HepG2 (cell line): ENCODE data around the gene TTC22. TPM values are rescaled to one million over a fixed set of nuclear protein-coding genes. Genes with fewer than 3 reads are reported as not detected.

ENCODE experiments used
- ATAC-seq: fragments of 200-7000 bp; cut with Tn5 transposase; 3 replicates; pipeline ENCODE4 v1.9.1; 2020; ENCODE audit warnings: mild to moderate bottlenecking, moderate library complexity
- BruUV-seq: library from RNA; stranded (reverse); fragments of 400-500 nt; replicated peaks from 2 replicates; lab custom pipeline; 2021; lab: Mats Ljungman, UMichigan
- CTCF ChIA-PET: fragments of 300-600 bp; formaldehyde crosslinking; extraction: SDS; loops from one replicate; lab custom pipeline; 2021; ENCODE audit warnings: low total read pairs, inconsistent platforms, low intra/inter-chr PET ratio; lab: Yijun Ruan, JAX
- POLR2A ChIA-PET: fragments of 350-600 bp; sonication (Branson Sonifier 250); formaldehyde crosslinking; loops from one replicate; lab custom pipeline; 2020; ENCODE audit warnings: antibody characterized with exemption, inconsistent platforms; lab: Yijun Ruan, JAX
- DNase-seq: peaks from one replicate; pipeline ENCODE4 v3.0.0-alpha.2; 2015; ENCODE audit warnings: low spot score
- FAIRE-seq: peaks from 3 replicates; lab custom pipeline; 2011; peaks lifted over from hg19 to GRCh38; lab: Jason Lieb, UNC
- H2AFZ ChIP-seq: one replicate; pipeline ENCODE4 v1.6.1; 2011; ENCODE audit warnings: low read length, inconsistent platforms
- H3K27ac ChIP-seq: fragments of 300-600 bp; 3 replicates; pipeline ENCODE4 v1.8.0; 2011; ENCODE audit warnings: mixed run types, mild to moderate bottlenecking, mixed read lengths, low read length, inconsistent platforms; ENCODE audit not compliant: insufficient read depth; ENCODE audit errors: extremely low read length
- H3K27me3 ChIP-seq, 2 experiments: fragments of 200-600 bp in 1 of 2; 2 replicates in 1 of 2; 3 replicates in 1 of 2; pipeline versions ENCODE4 v1.6.0 to v1.8.0; 2011; ENCODE audit warnings: low read length in 2 of 2, mild to moderate bottlenecking in 2 of 2, moderate library complexity in 2 of 2, inconsistent platforms in 1 of 2; ENCODE audit not compliant: insufficient read depth in 2 of 2, control insufficient read depth in 1 of 2
- H3K36me3 ChIP-seq, 2 experiments: fragments of 200-600 bp in 1 of 2; replicated peaks in 1 of 2; 2 replicates in 1 of 2; 3 replicates in 1 of 2; pipeline versions ENCODE4 v1.5.1 to v1.8.0; 2011; ENCODE audit warnings: low read length in 2 of 2, inconsistent platforms in 1 of 2; ENCODE audit not compliant: insufficient read depth in 2 of 2, control insufficient read depth in 1 of 2
- H3K4me1 ChIP-seq: 2 replicates; pipeline ENCODE4 v1.5.1; 2012; ENCODE audit warnings: low read length, inconsistent platforms; ENCODE audit not compliant: insufficient read depth
- H3K4me2 ChIP-seq: 2 replicates; pipeline ENCODE4 v1.6.0; 2011; ENCODE audit warnings: low read depth, low read length, inconsistent platforms
- H3K4me3 ChIP-seq, 3 experiments: fragments of 200-600 bp in 1 of 3; sonication (generic), shearing (Covaris generic) in 1 of 3; replicated peaks in 1 of 3; 2 replicates each; pipeline ENCODE4 v1.5.1; 2011 to 2016; ENCODE audit warnings: low read length in 3 of 3, inconsistent platforms in 2 of 3, low read depth in 2 of 3, mild to moderate bottlenecking in 2 of 3, control low read depth in 1 of 3, mixed read lengths in 1 of 3; ENCODE audit not compliant: insufficient read depth in 1 of 3
- H3K79me2 ChIP-seq: one replicate; pipeline ENCODE4 v1.6.1; 2011; ENCODE audit warnings: low read length, inconsistent platforms; ENCODE audit not compliant: insufficient read depth
- H3K9ac ChIP-seq: 2 replicates; pipeline ENCODE4 v1.6.0; 2011; ENCODE audit warnings: mild to moderate bottlenecking, low read depth, low read length, inconsistent platforms; ENCODE audit not compliant: insufficient read depth
- H3K9me3 ChIP-seq: 2 replicates; pipeline ENCODE4 v1.5.1; 2012; ENCODE audit warnings: mild to moderate bottlenecking, low read length
- H4K20me1 ChIP-seq: 2 replicates; pipeline ENCODE4 v1.6.0; 2011; ENCODE audit warnings: inconsistent platforms, mild to moderate bottlenecking, low read length, moderate library complexity; ENCODE audit not compliant: insufficient read depth
- FOXP1 ChIP-seq, 2 experiments: fragments of 450-650 bp in 1 of 2; IDR thresholded peaks; 2 replicates each; pipeline ENCODE4 v1.6.1; 2017 to 2018; ENCODE audit warnings: antibody characterized with exemption in 1 of 2
- HNRNPLL ChIP-seq: fragments of 200-400 bp; formaldehyde crosslinking; IDR thresholded peaks from 2 replicates; pipeline ENCODE4 v1.6.1; 2017; ENCODE audit warnings: mild to moderate bottlenecking, low read depth, low read length; ENCODE audit not compliant: poor library complexity, severe bottlenecking
- ZNF256 ChIP-seq: sonication (generic); formaldehyde crosslinking; conservative IDR thresholded peaks from 2 replicates; pipeline ENCODE4 v1.4.0; 2020; ENCODE audit warnings: missing genetic modification reagents
- WGBS: methylation state at CpG from one replicate; pipeline ENCODE4 v1.1.6; 2017; ENCODE audit warnings: low lambda C conversion rate; 5-methylcytosine and 5-hydroxymethylcytosine counted together
- in situ Hi-C: cut with HindIII; loops from 2 replicates; pipeline ENCODE4 v1.10.0; 2017; ENCODE audit warnings: low pct_unique_long_range_greater_than_20kb; ENCODE audit not compliant: extremely low pct_ligation_motif_present
- intact Hi-C: fragments of 100-400 bp; cut with micrococcal nuclease; formaldehyde crosslinking; loops from one replicate; pipeline ENCODE4 v1.10.0; 2022; ENCODE audit not compliant: unreplicated experiment
- polyA plus RNA-seq, 8 experiments: library from polyadenylated mRNA; depleted of rRNA in 3 of 8; stranded (reverse) in 7 of 8; unstranded in 1 of 8; fragments of >200 nt; fragmentation: Illumina TruSeq in 4 of 8; extraction: Trizol in 4 of 8; gene quantifications; 2 replicates each; pipeline versions ENCODE4 v1.2.1 to v1.2.3, GENCODE V29; 2011 to 2016; ENCODE audit warnings: low read depth in 4 of 8, missing spikeins in 1 of 8, mixed read lengths in 1 of 8; ENCODE audit not compliant: insufficient read depth in 1 of 8
- total RNA-seq, 5 experiments: library from RNA; depleted of rRNA; stranded (reverse); fragments of >200 nt; fragmentation: Illumina TruSeq; extraction: Trizol; gene quantifications; 2 replicates each; pipeline ENCODE4 v1.2.3, GENCODE V29; 2016; ENCODE audit warnings: low read depth in 1 of 5
- TF ChIP-seq, protein P1 (sequence below): sonication (generic); formaldehyde crosslinking; IDR thresholded peaks from 2 replicates; pipeline ENCODE4 v1.4.0; 2020; ENCODE audit warnings: mild to moderate bottlenecking, missing genetic modification reagents
- TF ChIP-seq, protein P2 (sequence below): sonication (generic); formaldehyde crosslinking; conservative IDR thresholded peaks from 2 replicates; pipeline ENCODE4 v1.4.0; 2020; ENCODE audit warnings: missing genetic modification reagents

TTC22 gene
- total and polyA plus RNA-seq, 2 of the 13 experiments (the other 11 are each of a cell fraction or from before 2014, with no cell fraction given), result not detected

DNA sequence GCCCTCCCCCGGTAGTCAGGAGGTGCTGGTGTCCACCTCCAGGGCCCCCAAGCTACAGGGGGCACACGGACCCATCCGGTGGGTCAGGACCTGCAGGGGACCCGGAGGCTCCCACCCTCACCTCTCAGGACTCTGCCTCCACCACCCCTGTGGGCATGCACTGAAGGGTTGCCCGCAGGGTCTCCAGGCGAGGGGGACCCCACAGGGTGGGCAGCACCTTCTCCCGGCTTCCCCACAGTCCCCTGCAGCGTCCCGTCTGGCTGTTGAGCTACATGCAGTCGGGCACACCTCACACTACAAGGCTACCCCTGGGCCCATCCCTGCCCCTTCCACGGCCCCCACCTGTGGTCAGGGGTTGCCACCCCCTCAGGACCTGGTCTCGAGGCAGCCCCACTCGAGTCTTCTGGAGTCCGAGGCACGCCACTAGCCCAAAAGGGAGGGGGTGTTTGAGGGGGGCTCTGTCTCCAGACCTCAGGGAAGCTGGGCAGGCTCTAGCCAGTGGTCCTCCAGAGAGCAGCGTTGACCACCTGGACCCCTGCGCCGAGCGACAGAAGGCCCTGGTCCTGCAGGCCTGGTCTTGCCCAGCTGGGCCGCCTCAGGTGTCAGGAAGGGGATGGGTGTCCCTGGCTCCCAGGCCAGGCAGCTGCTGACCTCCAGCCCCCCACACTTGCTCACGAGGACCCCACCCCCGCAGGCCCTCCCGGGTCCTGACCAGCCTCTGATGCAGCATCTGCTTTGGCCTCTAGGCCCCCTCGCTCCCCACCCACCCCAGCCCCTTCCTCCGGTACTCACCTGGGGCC lies 46.4 kb downstream of the TTC22 start:
- ATAC-seq (no peak), FAIRE-seq (no peak), DNase-seq (no peak)
- 98% methylated on average over 8 of the region's 25 CpGs for WGBS
- intact Hi-C loops (no loop called here), in situ Hi-C loops (no loop called here)
- Histone ChIP-seq H3K27ac (no peak overlapping the region), H3K9me3 (no peaks in the 10 kb centered on the region), H3K27me3 (no peaks in the 10 kb centered on the region), H3K4me1 (no peaks in the 10 kb centered on the region), H3K36me3 (peaks cover 1 to 19% of the 10 kb centered on the region in 2 experiments; a peak in 2 of 5 replicates), H2AFZ (no peak overlapping the region), H3K4me2 (no peak overlapping the region), H4K20me1 (no peaks in the 10 kb centered on the region), H3K4me3 (no peak overlapping the region), H3K79me2 (no peaks in the 10 kb centered on the region), H3K9ac (no peak overlapping the region)
- TF ChIP-seq, protein P1, sequence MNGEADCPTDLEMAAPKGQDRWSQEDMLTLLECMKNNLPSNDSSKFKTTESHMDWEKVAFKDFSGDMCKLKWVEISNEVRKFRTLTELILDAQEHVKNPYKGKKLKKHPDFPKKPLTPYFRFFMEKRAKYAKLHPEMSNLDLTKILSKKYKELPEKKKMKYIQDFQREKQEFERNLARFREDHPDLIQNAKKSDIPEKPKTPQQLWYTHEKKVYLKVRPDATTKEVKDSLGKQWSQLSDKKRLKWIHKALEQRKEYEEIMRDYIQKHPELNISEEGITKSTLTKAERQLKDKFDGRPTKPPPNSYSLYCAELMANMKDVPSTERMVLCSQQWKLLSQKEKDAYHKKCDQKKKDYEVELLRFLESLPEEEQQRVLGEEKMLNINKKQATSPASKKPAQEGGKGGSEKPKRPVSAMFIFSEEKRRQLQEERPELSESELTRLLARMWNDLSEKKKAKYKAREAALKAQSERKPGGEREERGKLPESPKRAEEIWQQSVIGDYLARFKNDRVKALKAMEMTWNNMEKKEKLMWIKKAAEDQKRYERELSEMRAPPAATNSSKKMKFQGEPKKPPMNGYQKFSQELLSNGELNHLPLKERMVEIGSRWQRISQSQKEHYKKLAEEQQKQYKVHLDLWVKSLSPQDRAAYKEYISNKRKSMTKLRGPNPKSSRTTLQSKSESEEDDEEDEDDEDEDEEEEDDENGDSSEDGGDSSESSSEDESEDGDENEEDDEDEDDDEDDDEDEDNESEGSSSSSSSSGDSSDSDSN (CRISPR knock-in tag), result no peak
- TF ChIP-seq ZNF256 (no peak), FOXP1 (IDR thresholded peaks at IDR 0.05) (no peak), FOXP1 (CRISPR knock-in tag; IDR thresholded peaks at IDR 0.05) (no peak)
- no TSS peak for BruUV-seq
- ChIA-PET POLR2A (no interaction called here), CTCF (no interaction called here)

DNA sequence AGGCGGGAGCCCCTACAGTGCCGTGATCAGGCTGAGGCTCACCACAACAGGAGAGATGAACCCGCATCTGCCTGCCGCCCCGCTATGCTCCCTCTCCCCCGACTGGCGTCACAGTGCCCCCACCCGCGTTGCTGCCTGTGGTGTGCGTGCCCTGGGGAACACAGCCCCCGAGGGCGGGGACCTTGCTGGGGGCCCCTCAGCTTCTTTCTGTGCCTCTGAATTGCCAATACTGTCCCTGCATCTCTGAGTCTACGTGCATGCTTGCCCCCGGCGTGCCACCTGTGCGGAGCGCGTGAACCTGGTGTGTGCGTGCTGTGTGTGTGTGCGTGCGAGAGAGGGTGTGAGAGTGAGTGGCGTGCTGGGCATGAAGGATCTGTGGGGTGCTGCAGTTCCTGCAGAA lies 47.1 kb downstream of the TTC22 start:
- H3K4me3 ChIP-seq, result no peak overlapping the region
- no peaks in the 10 kb centered on the region for H3K27me3 ChIP-seq
- H2AFZ ChIP-seq, result no peak overlapping the region
- WGBS, result 93% methylated on average over 16 of the region's 22 CpGs
- no peaks in the 10 kb centered on the region for H3K4me1 ChIP-seq
- peak; percentile 54 for TF ChIP-seq HNRNPLL
- TF ChIP-seq, protein P2, sequence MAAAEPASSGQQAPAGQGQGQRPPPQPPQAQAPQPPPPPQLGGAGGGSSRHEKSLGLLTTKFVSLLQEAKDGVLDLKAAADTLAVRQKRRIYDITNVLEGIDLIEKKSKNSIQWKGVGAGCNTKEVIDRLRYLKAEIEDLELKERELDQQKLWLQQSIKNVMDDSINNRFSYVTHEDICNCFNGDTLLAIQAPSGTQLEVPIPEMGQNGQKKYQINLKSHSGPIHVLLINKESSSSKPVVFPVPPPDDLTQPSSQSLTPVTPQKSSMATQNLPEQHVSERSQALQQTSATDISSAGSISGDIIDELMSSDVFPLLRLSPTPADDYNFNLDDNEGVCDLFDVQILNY (CRISPR knock-in tag), result no peak
- H3K36me3 ChIP-seq, result peaks cover 1 to 19% of the 10 kb centered on the region in 2 experiments; a peak in 2 of 5 replicates
- H3K27ac ChIP-seq, result no peak overlapping the region
- no peaks in the 10 kb centered on the region for H3K9me3 ChIP-seq
- in situ Hi-C loops (no loop called here), intact Hi-C loops (no loop called here)
- DNase-seq (no peak), FAIRE-seq (no peak), ATAC-seq (no peak)
- ChIA-PET CTCF (no interaction called here), POLR2A (no interaction called here)
- H4K20me1 ChIP-seq, result no peaks in the 10 kb centered on the region
- H3K4me2 ChIP-seq, result no peak overlapping the region
- no TSS peak for BruUV-seq
- no peak overlapping the region for H3K9ac ChIP-seq
- no peaks in the 10 kb centered on the region for H3K79me2 ChIP-seq
